Measurements from ENCODE around the gene PKD2L2. TPM values are rescaled to one million over a fixed set of nuclear protein-coding genes. Genes with fewer than 3 reads are reported as not detected.
A peak's percentile ranks its signal among the peaks of the same experiment; 100 is the strongest.

Gene PKD2L2
- total RNA-seq (2022) (not detected in 2 replicates), Bru-seq, nascent RNA (not detected), BruChase-seq, experiment 1, labeled RNA remaining after a 6-hour chase (percentile 8 among the genes with signal in this experiment), BruChase-seq, experiment 2, labeled RNA remaining after a 2-hour chase (percentile 9 among the genes with signal in this experiment)
- long read RNA-seq, partial matches to known transcripts: 0 of 4 reads
- long read RNA-seq, other reads (novel, unspliced or antisense): 4 of 4 reads

GRCh38 chr5:137888863-137889759, at the start of gene PKD2L2:
Gene PKD2L2, plus strand, starts transcription at chr5:137889457. Its CDS starts 35 bp downstream, at chr5:137889492.
- no peak within 1 kb of the TSS for H3K27ac Mint-ChIP-seq (ENCODE audit: low read depth, unreplicated experiment)
- intact Hi-C loops (cut with micrococcal nuclease): no loop called here
- peak within 1 kb of the TSS; percentile 21 for H3K4me3 Mint-ChIP-seq (ENCODE audit: unreplicated experiment)
- H3K36me3 Mint-ChIP-seq (ENCODE audit: insufficient read depth, unreplicated experiment): no peaks in the 10 kb centered on the region
- DNase-seq (ENCODE audit: unreplicated experiment): no peak
- TF ChIP-seq CTCF (IDR thresholded peaks at IDR 0.05; ENCODE audit: unreplicated experiment): no peak
- no peaks in the 10 kb centered on the region for H3K9me3 Mint-ChIP-seq (ENCODE audit: unreplicated experiment)
- no TSS peak for BruUV-seq (replicated peaks)
- no peaks in the 10 kb centered on the region for H3K4me1 Mint-ChIP-seq (ENCODE audit: insufficient read depth, unreplicated experiment)
- ChIA-PET CTCF (interaction anchor here (0.6 to 1.1 kb wide), 3 partner anchors 13 to 67 kb away, joined by 3 read pairs; no protein-coding TSS in a partner anchor), POLR2A (interaction anchor here (1.0 to 2.3 kb wide), 2 partner anchors 9 kb away, joined by 3 to 6 read pairs; no protein-coding TSS in a partner anchor)
- H3K27me3 Mint-ChIP-seq (ENCODE audit: insufficient read depth, unreplicated experiment): no peaks in the 10 kb centered on the region

- no peak for DNase-seq (ENCODE audit: unreplicated experiment)
- CTCF ChIA-PET: interaction anchor here (0.6 to 0.9 kb wide), 5 partner anchors 9 to 510 kb away, joined by 3 to 4 read pairs (median 3); no protein-coding TSS in a partner anchor
- peaks cover 30% of the 10 kb centered on the region for H3K27me3 Mint-ChIP-seq (ENCODE audit: insufficient read depth, unreplicated experiment)
- no peak overlapping the region for H3K4me3 Mint-ChIP-seq (ENCODE audit: unreplicated experiment)
- BruUV-seq (replicated peaks): no TSS peak
- TF ChIP-seq CTCF (IDR thresholded peaks at IDR 0.05; ENCODE audit: unreplicated experiment): no peak
- no peaks in the 10 kb centered on the region for H3K4me1 Mint-ChIP-seq (ENCODE audit: insufficient read depth, unreplicated experiment)
- H3K9me3 Mint-ChIP-seq (ENCODE audit: unreplicated experiment): no peaks in the 10 kb centered on the region
- intact Hi-C loops (cut with micrococcal nuclease): no loop called here
- no peaks in the 10 kb centered on the region for H3K36me3 Mint-ChIP-seq (ENCODE audit: insufficient read depth, unreplicated experiment)
- H3K27ac Mint-ChIP-seq (ENCODE audit: low read depth, unreplicated experiment): no peak overlapping the region
- POLR2A ChIA-PET: interaction anchor here (0.6 to 1.3 kb wide), 4 partner anchors 9 to 101 kb away, joined by 3 to 4 read pairs (median 4); no protein-coding TSS in a partner anchor
Measured at GRCh38 chr5:137842296-137842695, 47.0 kb upstream of the PKD2L2 start.

- Mint-ChIP-seq H3K4me3 (ENCODE audit: unreplicated experiment) (no peak overlapping the region), H3K9me3 (ENCODE audit: unreplicated experiment) (no peaks in the 10 kb centered on the region), H3K36me3 (ENCODE audit: insufficient read depth, unreplicated experiment) (no peaks in the 10 kb centered on the region), H3K4me1 (ENCODE audit: insufficient read depth, unreplicated experiment) (no peaks in the 10 kb centered on the region), H3K27me3 (ENCODE audit: insufficient read depth, unreplicated experiment) (peaks cover 30% of the 10 kb centered on the region), H3K27ac (ENCODE audit: low read depth, unreplicated experiment) (no peak overlapping the region)
- no peak for TF ChIP-seq CTCF (IDR thresholded peaks at IDR 0.05; ENCODE audit: unreplicated experiment)
- ChIA-PET POLR2A (interaction anchor here (0.6 kb wide), 1 partner anchor 225 kb away, joined by 4 read pairs; no protein-coding TSS in a partner anchor), CTCF (interaction anchor here (0.6 to 1.1 kb wide), 2 partner anchors 17 to 55 kb away, joined by 4 read pairs; no protein-coding TSS in a partner anchor)
- DNase-seq (ENCODE audit: unreplicated experiment): no peak
- intact Hi-C loops (cut with micrococcal nuclease): no loop called here
- BruUV-seq (replicated peaks): no TSS peak
Measured at GRCh38 chr5:137843676-137844299, 45.5 kb upstream of the PKD2L2 start.

All from MCF 10A (cell line).